HepG2 (cell line): ENCODE measurements around the gene TTC17.

Experiments used
- CBX5 ChIP-seq: sonication (generic); formaldehyde crosslinking; IDR thresholded peaks from 2 replicates; pipeline ENCODE4 v1.4.0; 2020; ENCODE audit warnings: missing genetic modification reagents, borderline replicate concordance
- CTCF ChIP-seq: sonication (generic); formaldehyde crosslinking; IDR thresholded peaks from 2 replicates; pipeline ENCODE4 v1.5.0; 2020; ENCODE audit warnings: mild to moderate bottlenecking, missing genetic modification reagents, moderate library complexity
- HDAC6 ChIP-seq: fragments of 200-600 bp; sonication (generic); IDR thresholded peaks from 2 replicates; pipeline ENCODE4 v1.7.0; 2017; ENCODE audit warnings: mild to moderate bottlenecking, antibody characterized with exemption, low read length, low read depth
- HMG20A ChIP-seq: IDR thresholded peaks from 2 replicates; pipeline ENCODE4 v1.6.1; 2016; ENCODE audit warnings: borderline replicate concordance
- JUND ChIP-seq: sonication (generic); formaldehyde crosslinking; IDR thresholded peaks from 2 replicates; pipeline ENCODE4 v1.8.0; 2022; ENCODE audit warnings: mild to moderate bottlenecking, missing genetic modification reagents
- KDM1A ChIP-seq: IDR thresholded peaks from 2 replicates; pipeline ENCODE4 v1.6.1; 2016; ENCODE audit warnings: missing compliant biosample characterization
- MAZ ChIP-seq, 2 experiments: sonication (generic) in 1 of 2; formaldehyde crosslinking in 1 of 2; IDR thresholded peaks; 2 replicates each; pipeline versions ENCODE4 v1.5.0 to v1.6.1; 2012 to 2020; ENCODE audit warnings: low read depth in 2 of 2, mild to moderate bottlenecking in 2 of 2, borderline replicate concordance in 1 of 2, improper control_type of control experiment in 1 of 2, low read length in 1 of 2, missing genetic modification reagents in 1 of 2, moderate library complexity in 1 of 2
- MTA3 ChIP-seq: sonication (generic); formaldehyde crosslinking; IDR thresholded peaks from 2 replicates; pipeline ENCODE4 v1.4.0; 2020; ENCODE audit warnings: missing genetic modification reagents
- POGK ChIP-seq: sonication (generic); formaldehyde crosslinking; conservative IDR thresholded peaks from 2 replicates; pipeline ENCODE4 v1.8.0; 2022; ENCODE audit warnings: mild to moderate bottlenecking, moderate library complexity, missing genetic modification reagents
- SOX6 ChIP-seq, 2 experiments: fragments of 450-650 bp in 1 of 2; sonication (generic) in 1 of 2; formaldehyde crosslinking in 1 of 2; IDR thresholded peaks; 2 replicates each; pipeline versions ENCODE4 v1.4.0 to v1.6.1; 2017 to 2020; ENCODE audit warnings: antibody characterized with exemption in 1 of 2, mild to moderate bottlenecking in 1 of 2, missing genetic modification reagents in 1 of 2
- TAF1 ChIP-seq: sonication (generic); formaldehyde crosslinking; IDR thresholded peaks from 2 replicates; pipeline ENCODE4 v1.4.0; 2020; ENCODE audit warnings: missing genetic modification reagents
- ZFP41 ChIP-seq: sonication (generic); formaldehyde crosslinking; IDR thresholded peaks from 2 replicates; pipeline ENCODE4 v1.4.0; 2020; ENCODE audit warnings: mild to moderate bottlenecking, missing genetic modification reagents, borderline replicate concordance
- ZNF709 ChIP-seq: sonication (generic); formaldehyde crosslinking; IDR thresholded peaks from 2 replicates; pipeline ENCODE4 v1.5.0; 2020; ENCODE audit warnings: mild to moderate bottlenecking, missing genetic modification reagents
- TF ChIP-seq, protein P1 (sequence below): sonication (generic); formaldehyde crosslinking; IDR thresholded peaks from 2 replicates; pipeline ENCODE4 v1.8.0; 2022; ENCODE audit warnings: mild to moderate bottlenecking, missing genetic modification reagents, borderline replicate concordance

DNA sequence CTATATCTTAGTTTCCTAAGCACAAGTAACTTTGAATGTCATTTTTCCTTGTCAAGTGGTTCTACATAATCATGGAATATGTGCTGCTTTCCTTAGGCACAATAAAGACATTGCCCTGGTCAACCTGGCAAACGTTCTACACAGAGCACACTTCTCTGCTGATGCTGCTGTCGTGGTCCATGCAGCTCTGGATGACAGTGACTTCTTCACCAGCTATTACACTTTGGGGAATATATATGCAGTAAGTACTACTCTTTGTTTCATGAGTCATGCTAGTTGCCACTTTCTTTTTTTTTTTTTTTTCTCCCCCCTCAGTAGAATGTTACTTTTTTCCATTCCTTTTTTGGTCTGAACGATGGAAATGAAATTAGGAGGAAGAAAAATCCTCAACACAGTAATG, 38.5 kb downstream of the TTC17 start:
- no peak for TF ChIP-seq HMG20A
- TF ChIP-seq, protein P1, sequence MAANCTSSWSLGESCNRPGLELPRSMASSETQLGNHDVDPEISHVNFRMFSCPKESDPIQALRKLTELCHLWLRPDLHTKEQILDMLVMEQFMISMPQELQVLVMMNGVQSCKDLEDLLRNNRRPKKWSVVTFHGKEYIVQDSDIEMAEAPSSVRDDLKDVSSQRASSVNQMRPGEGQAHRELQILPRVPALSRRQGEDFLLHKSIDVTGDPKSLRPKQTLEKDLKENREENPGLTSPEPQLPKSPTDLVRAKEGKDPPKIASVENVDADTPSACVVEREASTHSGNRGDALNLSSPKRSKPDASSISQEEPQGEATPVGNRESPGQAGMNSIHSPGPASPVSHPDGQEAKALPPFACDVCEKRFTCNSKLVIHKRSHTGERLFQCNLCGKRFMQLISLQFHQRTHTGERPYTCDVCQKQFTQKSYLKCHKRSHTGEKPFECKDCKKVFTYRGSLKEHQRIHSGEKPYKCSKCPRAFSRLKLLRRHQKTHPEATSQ (CRISPR knock-in tag): no peak
- no peak for TF ChIP-seq ZNF709
- TF ChIP-seq KDM1A (CRISPR knock-in tag): no peak
- no peak for TF ChIP-seq CTCF (CRISPR knock-in tag)
- no peak for TF ChIP-seq TAF1
- TF ChIP-seq CBX5 (CRISPR knock-in tag): no peak
- no peak for TF ChIP-seq SOX6 (IDR thresholded peaks at IDR 0.05)
- no peak for TF ChIP-seq SOX6 (CRISPR knock-in tag; IDR thresholded peaks at IDR 0.05)
- TF ChIP-seq MAZ (IDR thresholded peaks at IDR 0.05; ENCODE audit: borderline replicate concordance, low read depth, low read length): no peak
- TF ChIP-seq MAZ (CRISPR knock-in tag; IDR thresholded peaks at IDR 0.05; ENCODE audit: low read depth): no peak
- no peak for TF ChIP-seq HDAC6
- TF ChIP-seq ZFP41 (CRISPR knock-in tag): no peak
- no peak for TF ChIP-seq POGK (CRISPR knock-in tag)
- TF ChIP-seq MTA3 (CRISPR knock-in tag): no peak
- no peak for TF ChIP-seq JUND
